HG03521 (cell line): ENCODE results near the gene GMPR.
"Not testable (repeated sequence)": the region's sequence is repeated elsewhere in the genome, so short reads cannot be mapped to it uniquely, and the experiment has no call there.

ENCODE experiments used
- ATAC-seq: cut with Tn5 transposase; IDR thresholded peaks from one replicate; pipeline ENCODE4 v1.9.1; 2021; ENCODE audit warnings: mild to moderate bottlenecking, moderate library complexity; ENCODE audit not compliant: unreplicated experiment

GMPR gene

DNA sequence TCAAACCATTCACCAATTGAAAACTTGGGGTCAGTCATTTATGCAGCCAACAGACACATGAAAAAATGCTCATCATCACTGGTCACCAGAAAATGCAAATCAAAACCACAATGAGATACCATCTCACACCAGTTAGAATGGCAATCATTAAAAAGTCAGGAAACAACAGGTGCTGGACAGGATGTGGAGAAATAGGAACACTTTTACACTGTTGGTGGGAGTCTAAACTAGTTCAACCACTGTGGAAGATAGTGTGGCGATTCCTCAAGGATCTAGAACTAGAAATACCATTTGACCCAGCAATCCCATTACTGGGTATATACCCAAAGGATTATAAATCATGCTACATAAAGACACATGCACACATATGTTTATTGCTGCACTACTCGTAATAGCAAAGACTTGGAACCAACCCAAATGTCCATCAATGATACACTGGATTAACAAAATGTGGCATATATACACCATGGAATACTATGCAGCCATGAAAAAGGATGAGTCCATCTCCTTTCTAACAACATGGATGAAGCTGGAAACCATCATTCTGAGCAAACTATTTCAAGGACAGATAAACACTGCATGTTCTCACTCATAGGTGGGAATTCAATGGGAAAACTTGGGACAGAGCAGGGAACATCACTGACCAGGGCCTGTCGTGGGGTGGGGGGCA is 13.2 kb upstream of the GMPR start:
- ATAC-seq = not testable (repeated sequence)

DNA sequence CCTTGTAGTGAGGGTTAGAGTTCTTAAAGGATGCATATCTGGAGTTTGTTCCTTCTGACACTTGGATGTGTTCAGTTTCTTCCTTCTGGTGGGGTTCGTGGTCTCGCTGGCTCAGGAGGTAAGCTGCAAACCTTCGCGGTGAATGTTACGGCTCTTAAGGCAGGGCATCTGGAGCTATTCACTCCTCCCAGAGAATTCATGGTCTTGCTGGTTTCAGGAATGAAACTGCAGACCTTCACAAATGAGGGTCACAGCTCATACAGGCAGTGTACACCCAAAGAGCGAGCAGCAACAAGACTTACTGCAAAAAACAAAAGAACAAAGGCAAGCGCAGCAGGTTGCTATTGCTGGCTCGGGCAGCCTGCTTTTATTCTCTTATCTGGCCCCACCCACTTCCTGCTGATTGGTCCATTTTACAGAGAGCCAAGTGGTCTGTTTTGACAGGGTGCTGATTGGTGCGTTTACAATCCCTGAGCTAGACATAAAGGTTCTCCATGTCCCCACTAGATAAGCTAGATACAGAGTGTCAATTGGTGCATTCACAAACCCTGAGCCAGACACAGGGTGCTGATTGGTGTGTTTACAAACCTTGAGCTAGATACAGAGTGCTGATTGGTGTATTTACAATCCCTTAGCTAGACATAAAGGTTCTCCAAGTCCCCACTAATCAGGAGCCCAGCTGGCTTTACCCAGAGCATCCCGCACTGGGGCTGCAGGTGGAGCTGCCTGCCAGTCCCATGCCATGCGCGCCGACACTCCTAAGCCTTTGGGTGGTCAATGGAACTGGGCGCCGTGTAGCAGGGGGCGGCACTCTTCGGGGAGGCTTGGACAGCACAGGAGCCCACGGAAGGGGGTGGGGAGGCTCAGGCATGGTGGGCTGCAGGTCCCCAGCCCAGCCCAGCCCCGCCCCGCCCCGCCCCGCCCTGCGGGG is 12.0 kb upstream of the GMPR start:
- ATAC-seq = not testable (repeated sequence)

- no peak for ATAC-seq
These were observed 11.3 kb upstream of the GMPR start for GRCh38 chr6:16227048-16227562.

DNA sequence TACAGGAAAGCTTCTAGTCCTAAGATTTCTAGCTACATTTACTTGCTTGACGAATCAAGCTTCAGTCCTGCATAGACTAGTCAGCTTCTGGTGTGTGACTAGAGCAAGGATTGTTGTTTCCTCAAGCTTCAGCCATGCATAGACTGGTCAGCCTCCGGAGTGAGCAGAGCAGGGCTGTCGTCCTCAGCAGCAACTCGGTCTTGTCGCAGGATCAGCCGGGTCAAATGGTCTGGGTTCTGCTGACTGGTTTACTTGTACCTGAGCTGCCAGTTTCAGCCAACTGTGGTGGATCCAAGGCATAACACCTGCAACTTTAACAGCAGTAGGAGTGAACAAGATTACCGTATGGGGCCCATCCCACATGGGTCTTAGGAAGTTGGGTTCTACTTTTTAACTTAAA is 10.8 kb upstream of the GMPR start:
- no peak for ATAC-seq

GRCh38 chr6:16228043-16228442 is 10.3 kb upstream of the GMPR start:
- ATAC-seq = no peak

DNA sequence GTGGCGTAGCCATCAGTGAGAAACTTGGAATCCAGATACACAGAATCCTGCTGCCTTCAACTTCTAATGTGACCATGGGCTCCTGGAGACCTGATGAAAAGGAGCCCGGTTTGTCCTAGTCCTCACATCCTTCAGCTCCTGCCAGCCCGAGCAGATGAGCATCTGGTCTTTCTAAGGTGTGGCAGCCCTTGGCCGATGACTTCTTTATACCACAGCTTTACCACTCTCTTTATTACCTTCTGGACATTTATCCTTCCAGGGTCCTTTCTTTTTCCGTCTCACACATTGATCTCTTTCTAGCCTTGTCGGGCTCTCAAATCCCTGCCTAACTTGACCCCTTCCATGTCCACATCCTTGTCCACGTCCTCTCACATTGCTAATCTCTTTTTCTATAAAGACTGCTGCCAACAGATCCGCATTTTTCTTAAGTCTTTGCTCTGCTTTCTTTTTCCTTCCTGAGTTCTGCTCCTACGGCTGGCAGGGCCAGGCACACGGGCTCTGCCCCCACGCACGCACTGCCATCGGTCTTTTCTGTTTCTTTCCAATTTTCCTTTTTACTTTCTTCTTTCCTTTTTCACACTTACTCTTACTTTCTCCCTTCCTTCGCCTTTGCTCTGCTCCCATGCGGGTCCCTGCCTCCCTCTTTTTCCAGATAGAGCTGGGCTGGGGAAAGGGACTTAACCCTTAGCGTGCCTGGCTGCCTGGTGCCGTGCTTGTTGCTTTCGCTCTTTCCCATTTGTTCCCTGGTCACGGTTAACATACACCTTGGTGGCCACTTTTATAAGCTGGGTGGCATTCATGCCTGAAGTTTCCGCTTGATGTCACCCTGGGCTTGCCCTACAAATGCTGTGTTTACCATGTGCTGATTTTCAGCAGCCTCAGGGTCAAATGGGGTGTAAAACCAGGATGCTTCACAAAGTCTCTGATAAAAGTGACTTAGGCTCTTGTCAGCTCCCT is 9.4 kb upstream of the GMPR start:
- ATAC-seq = no peak

- no peak for ATAC-seq
These were observed 8.7 kb upstream of the GMPR start for GRCh38 chr6:16229700-16230099.

DNA sequence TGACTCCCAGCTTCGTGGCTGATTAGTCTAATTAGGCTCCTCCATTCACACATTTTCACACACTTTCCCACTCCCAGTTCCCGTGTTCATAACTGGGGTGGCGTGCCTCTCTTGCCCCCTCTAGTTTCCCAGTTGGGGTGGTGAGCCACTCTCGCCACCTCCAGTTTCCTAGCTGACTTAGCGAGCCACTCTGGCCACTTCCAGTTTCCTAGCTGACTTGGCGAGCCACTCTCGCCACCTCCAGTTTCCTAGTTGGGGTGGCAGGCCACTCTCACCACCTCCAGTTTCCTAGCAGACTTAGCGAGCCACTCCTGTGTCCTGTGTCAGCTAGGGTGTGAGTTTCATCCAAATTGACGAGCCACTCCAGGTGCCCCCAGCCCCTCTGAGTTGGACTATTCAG is 7.4 kb upstream of the GMPR start:
- ATAC-seq = no peak

- no peak for ATAC-seq
These were observed 6.3 kb upstream of the GMPR start for GRCh38 chr6:16232086-16232485.

- no peak for ATAC-seq
These were observed 2.3 kb upstream of the GMPR start for GRCh38 chr6:16236009-16236501.

GRCh38 chr6:16236631-16237199 is 1.7 kb upstream of the GMPR start:
- peak; percentile 51 for ATAC-seq

DNA sequence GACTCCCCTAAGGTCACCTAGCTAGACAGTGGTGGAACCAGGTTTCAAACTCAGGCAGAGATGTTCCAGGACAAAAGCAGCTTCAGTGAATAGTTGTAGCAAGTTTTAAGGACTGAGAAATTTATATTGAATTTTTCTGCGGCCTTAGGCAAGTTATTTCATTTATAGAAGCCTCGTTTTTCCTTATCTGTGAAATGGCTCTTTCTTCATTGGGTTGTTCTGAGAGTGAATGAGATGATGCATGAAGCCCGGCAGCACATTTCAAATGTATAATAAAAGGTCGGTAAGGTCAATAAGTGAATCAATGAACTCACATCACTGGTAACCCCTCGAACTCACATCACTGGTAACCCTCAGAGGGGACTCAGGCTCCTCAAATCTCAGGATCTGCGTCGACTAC is 1.1 kb upstream of the GMPR start:
- no peak for ATAC-seq

GRCh38 chr6:16238963-16239797 is 793 bp downstream of the GMPR start:
- peak; percentile 22 for ATAC-seq

DNA sequence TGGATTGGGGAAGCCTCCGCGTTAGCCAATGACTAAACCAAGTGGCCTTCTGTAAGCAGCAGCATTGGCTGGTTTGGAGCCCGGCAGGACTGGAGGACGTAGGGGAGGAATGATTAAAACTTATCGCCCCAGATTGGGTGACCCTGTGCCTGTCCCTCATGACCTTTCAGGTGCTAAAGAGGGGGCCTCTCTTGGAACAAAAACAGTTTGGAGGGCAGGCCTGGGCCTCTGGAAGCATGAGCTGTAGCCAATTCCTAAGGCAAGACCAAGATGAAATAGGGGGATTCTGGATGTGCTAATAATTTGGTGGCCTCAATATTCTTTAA is 1.4 kb downstream of the GMPR start:
- ATAC-seq = no peak

DNA sequence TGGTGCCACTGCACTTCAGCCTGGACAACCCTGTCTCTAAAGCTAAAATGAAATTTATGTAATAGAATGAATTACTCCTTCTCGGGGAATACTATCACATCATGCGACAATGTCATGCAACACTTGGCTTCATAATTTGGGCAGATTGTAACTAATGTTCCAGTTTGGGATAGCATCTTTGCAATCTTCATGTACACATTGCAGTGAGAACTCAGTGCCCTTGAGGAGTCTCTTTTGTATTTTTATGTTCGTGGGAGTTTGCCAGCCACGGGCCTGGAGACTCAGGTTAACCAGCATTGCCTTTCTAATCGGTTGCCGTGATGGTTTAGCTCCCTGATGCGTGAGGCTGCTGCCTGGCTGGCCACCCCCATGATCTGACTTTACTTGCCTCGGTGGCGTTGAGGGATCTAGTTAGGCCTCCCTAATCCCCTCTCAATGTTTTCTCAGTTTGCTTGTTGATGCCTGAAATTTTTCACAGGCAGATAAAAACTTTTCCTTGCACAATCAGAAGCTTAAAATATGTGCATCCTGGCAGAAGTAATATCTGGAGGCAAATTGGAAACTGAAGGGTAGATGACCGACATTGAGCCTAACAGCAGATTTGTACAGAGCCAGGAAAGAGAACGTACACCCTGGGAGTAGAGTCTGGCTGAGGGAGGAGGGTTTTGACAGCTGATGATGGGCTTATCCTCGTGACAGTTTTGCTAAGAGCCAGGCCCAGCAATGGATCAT is 2.4 kb downstream of the GMPR start:
- no peak for ATAC-seq

DNA sequence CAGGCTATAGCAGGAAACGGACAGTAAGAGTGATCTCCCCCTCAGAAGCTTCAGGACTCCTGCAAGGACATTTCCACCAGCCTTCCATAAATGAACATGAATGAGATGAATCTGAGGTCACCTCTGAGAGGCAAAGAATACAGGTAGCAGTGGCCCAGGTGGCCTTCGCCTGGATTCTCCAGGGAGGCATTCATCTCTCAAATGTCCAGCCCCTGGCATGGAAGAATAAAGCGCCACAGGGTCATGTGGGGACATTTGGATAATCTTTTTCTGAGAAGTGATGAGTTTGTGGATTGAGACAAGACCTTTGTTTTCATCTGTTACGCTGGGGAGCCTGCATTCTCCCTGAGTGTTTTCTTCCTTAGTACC is 2.9 kb downstream of the GMPR start:
- no peak for ATAC-seq

- ATAC-seq = no peak
These were observed 4.7 kb downstream of the GMPR start for GRCh38 chr6:16243055-16243454.

GRCh38 chr6:16243664-16244063 is 5.3 kb downstream of the GMPR start:
- no peak for ATAC-seq

DNA sequence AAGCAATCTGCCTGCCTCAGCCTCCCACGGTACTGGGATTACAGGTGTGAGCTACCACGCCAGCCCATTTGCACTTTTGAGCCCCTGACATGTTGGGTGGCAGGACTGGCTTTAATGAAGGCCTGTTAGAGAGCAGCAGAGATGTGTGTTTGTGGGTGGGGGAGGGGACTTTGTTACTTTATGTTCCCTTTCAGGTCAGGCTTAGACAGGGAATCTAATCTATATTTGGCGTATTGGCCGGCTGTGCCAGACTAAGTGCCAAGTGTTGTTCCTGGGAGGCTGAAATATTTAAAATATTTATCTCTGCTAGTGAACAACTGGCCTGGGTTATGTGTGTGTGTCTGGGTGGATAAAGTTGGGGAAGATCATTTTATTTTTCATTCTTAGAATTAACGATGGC is 6.1 kb downstream of the GMPR start:
- ATAC-seq = no peak
